ENCODE measurements around the gene CLCN2.

The CLCN2 gene

DNA sequence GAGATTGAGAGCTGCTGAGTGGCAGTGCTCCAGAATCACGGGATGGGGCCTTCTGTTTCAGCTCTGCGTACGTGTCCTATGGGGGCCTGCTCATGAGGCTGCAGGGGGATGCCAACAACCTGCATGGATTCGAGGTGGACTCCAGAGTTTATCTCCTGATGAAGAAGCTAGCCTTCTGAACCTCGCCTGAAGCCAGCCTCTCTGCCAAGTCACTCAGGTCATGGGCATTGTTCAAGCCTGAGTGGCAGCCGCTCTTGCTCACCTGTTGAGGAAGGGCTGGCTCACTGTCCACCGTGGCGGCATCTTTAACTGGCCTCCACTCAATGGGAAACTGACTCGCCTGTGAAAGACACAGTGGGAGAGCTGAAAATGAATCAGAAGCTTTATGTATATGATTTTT lies 6.7 kb upstream of the CLCN2 start:
- TF ChIP-seq TAF1 (IDR thresholded peaks at IDR 0.05; ENCODE audit: borderline replicate concordance, low read depth, low read length): no peak
- no peak for TF ChIP-seq POLR2A (IDR thresholded peaks at IDR 0.05; ENCODE audit: low read depth, low read length)
- no peak for TF ChIP-seq POLR2AphosphoS5 (IDR thresholded peaks at IDR 0.05; ENCODE audit: low read depth, low read length)
- DNase-seq (ENCODE audit: insufficient read length) (no peak), FAIRE-seq (no peak)

DNA sequence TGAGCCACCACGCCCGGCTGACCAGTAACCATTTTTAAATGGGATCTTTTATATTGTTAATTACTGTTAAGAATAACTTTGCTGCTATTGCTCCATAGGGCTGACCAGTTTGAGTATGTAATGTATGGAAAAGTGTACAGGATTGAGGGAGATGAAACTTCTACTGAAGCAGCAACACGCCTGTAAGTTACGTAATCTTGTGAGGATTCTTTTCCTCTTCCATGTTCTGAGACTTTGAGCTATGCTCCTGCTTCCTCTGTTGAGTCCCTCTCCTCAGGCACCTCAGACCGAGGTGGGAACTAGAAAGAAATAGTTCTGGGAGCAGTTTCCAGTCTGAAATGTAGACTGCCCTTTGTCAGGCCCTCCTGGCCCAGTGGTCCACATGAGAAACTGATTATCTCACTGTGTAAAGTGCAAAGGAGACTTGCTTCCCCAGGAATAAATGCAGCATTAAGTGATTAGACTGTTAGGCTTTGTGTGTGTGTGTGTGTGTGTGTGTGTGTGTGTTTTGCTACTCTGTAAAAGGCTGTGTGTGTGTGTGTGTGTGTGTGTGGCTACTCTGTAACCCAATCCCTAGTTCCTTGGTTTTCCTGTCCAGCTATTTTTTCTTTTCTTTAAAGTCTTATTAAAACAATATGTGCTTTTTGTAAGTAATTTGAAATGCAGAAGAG lies 5.3 kb upstream of the CLCN2 start:
- DNase-seq (ENCODE audit: insufficient read length): no peak
- no peak for FAIRE-seq
- no peak for TF ChIP-seq POLR2A (IDR thresholded peaks at IDR 0.05; ENCODE audit: low read depth, low read length)
- no peak for TF ChIP-seq POLR2AphosphoS5 (IDR thresholded peaks at IDR 0.05; ENCODE audit: low read depth, low read length)
- TF ChIP-seq TAF1 (IDR thresholded peaks at IDR 0.05; ENCODE audit: borderline replicate concordance, low read depth, low read length): no peak

DNA sequence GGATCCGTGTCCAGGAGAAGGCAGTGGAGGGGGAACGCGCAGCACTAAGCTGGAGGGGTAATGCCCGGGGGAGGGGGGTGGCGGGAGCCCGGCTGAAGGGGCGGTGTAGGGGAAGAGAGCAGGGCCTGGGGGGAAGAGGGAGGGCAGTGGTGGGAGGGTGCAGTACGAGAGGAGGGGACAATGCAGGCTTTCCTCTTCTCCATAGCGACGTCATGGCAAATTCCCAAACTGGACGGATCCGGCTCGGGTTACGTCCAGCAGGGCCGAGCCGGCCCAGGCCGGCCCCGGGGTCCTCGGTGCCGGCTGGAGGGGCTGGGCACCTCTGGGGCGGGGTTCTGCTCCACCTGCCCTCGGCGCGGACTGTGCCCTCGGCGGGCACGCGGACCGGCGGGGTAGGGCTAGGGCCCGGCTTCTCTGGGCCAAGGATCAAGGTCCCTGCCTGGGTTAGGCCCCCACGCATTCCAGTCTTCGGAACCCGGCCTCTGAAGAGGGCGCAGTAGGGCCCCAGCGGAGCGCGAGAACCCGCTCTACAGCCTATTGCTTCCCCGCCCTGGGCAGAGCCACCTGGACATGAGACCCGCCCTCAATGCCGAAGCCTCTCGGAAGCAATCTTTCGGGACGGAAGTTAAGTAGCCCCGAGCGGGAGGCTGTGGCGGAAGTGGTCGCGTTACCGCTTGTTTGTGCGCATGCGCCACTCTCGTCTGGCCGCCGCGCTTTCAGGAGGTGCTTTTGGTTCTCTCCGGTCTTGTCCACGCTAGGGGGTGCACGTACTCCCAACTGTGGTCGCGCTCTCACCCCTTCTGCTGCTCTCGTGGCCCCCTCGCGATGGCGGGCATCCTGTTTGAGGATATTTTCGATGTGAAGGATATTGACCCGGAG lies 1.5 kb upstream of the CLCN2 start:
- TF ChIP-seq POLR2AphosphoS5 (IDR thresholded peaks at IDR 0.05; ENCODE audit: low read depth, low read length) (peak; percentile 80), POLR2A (IDR thresholded peaks at IDR 0.05; ENCODE audit: low read depth, low read length) (peak; percentile 79; the same call in 1 of the 2 replicates), TAF1 (IDR thresholded peaks at IDR 0.05; ENCODE audit: borderline replicate concordance, low read depth, low read length) (peak; percentile 76; the same call in 1 of the 2 replicates)
- FAIRE-seq (peak; percentile 99), DNase-seq (ENCODE audit: insufficient read length) (peak; percentile 91)

DNA sequence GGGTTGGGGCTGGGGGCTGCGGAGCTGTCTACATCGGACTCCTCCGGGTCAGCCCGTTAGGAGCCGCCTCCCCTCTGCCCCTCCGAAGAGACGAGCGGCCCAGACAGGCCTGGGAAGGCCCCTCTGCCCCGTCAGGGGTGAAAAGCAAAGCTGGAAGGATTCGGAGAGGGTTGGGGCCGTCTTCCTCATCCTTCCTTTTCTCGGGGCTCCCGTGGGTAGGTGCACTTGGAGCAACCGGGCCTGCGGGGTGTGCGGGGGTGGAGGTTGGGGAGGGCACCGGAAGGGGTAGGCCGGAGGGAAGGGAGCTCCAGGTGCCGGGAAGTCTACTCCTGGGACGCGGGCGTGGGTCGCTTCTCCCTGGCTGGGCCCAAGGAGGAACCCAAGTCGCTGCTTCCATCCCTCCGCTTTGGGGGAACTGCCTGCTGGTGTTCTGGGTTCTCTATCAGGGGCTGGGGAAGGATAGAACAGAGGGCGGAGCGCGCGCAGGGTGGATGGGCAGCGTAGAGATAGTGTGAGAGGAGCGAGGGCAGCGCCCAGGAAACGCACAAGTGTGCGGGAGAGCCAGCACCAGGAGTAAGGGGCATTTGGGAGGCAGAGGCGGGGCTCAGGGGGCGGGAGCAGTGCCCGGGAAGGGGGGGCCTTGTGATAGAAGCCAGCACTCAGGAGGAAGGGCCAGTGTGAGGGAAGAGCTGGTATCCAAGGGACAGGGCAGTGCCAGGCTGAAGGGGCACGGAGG lies 695 bp upstream of the CLCN2 start:
- no peak for DNase-seq (ENCODE audit: insufficient read length)
- no peak for FAIRE-seq
- TF ChIP-seq TAF1 (IDR thresholded peaks at IDR 0.05; ENCODE audit: borderline replicate concordance, low read depth, low read length) (peak; percentile 28; the same call in 1 of the 2 replicates), POLR2AphosphoS5 (IDR thresholded peaks at IDR 0.05; ENCODE audit: low read depth, low read length) (no peak)

DNA sequence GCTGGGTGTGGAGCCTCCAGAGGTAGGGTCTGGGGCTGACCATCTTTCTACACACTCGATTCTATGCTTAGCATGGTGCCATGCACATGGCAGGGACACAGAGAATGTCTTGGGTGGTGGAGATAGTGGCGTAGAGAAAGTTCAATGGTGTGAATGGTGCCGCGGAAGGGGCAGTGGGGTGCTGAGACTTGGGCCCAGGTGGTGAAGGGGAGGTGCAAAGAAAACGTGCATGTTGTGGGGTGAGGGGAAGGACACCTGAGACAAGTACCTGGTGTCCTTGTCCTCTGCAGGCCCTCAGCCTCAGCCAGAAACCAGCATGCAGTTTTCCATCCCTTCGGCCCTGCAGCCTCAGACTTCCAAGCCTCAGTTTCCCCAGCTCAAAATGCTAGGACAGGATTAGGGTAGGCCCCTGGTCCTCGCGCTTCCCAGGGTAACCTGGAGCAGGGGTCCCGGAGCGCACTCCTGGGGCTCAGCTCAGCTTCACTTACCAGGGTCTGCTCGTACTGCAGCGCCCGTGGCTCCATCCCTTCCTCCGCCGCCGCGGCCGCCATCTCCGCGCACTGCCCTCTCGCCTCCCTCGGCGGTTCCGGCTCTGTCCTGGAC lies 375 bp downstream of the CLCN2 start:
- FAIRE-seq (peak; percentile 14), DNase-seq (ENCODE audit: insufficient read length) (no peak)
- no peak for TF ChIP-seq POLR2AphosphoS5 (IDR thresholded peaks at IDR 0.05; ENCODE audit: low read depth, low read length)
- TF ChIP-seq POLR2A (IDR thresholded peaks at IDR 0.05; ENCODE audit: low read depth, low read length): no peak
- no peak for TF ChIP-seq TAF1 (IDR thresholded peaks at IDR 0.05; ENCODE audit: borderline replicate concordance, low read depth, low read length)

DNA sequence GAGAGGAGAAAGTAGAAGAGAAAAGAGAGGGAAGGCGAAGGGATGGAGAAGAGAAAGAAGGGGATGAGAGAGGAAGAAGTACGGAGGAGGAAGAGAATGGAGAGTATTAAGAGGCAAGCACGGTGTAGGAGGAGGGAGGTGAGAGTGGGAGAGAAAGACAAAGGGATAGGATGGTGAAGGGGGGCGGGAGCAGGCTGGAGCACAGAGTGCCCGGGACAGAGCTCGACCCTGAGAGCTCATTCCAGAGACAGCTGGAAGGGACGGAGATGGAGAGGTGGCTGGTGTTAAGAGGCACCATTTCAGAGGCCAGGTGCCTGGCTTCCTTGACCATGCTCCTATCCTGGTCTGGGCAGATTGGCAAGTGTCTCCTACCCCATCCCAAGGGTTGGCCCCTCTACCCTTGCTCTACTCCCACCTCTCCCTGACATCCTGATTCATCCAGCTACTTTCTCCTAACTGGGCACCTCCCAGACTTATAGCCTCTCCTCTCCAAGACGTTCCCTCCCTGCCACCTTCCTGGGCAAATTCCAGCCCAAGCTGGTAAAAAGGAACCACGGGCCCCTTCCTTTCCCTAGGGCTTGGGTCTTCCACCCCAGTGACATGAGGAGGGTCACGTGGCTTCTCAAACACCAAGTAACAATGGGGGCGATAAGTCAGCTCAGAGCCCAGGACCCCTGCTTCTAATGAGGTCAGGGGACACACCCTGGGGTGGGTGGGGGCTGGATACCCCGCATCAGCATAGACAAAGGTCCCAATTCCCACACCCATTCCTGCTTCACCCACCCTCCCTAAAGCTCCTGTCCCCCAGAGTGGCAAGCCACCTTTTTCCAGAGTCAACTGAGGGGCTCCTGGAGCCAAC lies 1.1 kb downstream of the CLCN2 start:
- TF ChIP-seq POLR2A (IDR thresholded peaks at IDR 0.05; ENCODE audit: low read depth, low read length) (no peak), POLR2AphosphoS5 (IDR thresholded peaks at IDR 0.05; ENCODE audit: low read depth, low read length) (no peak), TAF1 (IDR thresholded peaks at IDR 0.05; ENCODE audit: borderline replicate concordance, low read depth, low read length) (no peak)
- FAIRE-seq (no peak), DNase-seq (ENCODE audit: insufficient read length) (no peak)

DNA sequence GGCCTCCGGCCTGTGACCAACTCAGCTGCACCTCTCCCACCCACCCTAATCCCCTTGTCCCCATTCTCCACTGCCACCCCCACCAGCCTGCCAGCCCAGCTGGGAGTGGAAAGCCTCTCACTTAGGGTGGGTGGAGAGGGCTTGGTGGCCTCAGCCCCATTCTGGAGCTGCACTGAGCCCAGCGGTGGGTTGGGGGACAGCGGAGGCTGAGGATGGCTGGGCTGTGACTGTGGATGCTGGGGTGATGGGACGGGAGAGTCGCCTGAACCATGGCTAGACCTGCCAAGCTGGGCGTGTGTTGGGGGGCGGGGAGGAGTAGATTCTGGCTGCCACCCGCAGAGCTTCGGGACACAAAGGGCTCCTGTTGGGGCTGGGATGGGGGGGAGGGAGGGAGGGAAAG lies 1.8 kb downstream of the CLCN2 start:
- DNase-seq (ENCODE audit: insufficient read length): no peak
- no peak for TF ChIP-seq POLR2A (IDR thresholded peaks at IDR 0.05; ENCODE audit: low read depth, low read length)
- no peak for TF ChIP-seq TAF1 (IDR thresholded peaks at IDR 0.05; ENCODE audit: borderline replicate concordance, low read depth, low read length)
- no peak for TF ChIP-seq POLR2AphosphoS5 (IDR thresholded peaks at IDR 0.05; ENCODE audit: low read depth, low read length)
- FAIRE-seq: no peak

DNA sequence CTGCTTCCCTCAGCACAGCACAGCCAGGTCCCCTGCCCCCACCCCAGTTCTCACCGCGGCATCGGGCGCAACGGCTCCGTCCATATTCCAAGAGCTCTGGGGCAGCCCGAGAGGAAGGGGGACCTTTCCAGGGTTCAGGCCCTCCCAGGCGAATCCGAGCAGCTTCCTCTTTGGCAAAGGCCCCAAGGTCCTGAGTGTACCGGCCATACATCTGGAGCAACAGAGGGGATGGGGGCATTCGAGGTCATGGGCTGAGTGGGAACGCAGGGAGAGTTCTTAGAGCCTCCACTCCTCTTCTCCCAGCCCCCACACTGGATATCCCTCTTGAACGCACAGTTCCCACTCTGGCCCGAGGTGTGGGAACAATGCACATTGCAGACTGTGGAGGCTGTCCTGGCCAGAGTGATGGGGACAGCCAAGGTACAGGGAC lies 2.5 kb downstream of the CLCN2 start:
- TF ChIP-seq POLR2AphosphoS5 (IDR thresholded peaks at IDR 0.05; ENCODE audit: low read depth, low read length) (no peak), POLR2A (IDR thresholded peaks at IDR 0.05; ENCODE audit: low read depth, low read length) (no peak), TAF1 (IDR thresholded peaks at IDR 0.05; ENCODE audit: borderline replicate concordance, low read depth, low read length) (no peak)
- FAIRE-seq: no peak
- DNase-seq (ENCODE audit: insufficient read length): no peak

DNA sequence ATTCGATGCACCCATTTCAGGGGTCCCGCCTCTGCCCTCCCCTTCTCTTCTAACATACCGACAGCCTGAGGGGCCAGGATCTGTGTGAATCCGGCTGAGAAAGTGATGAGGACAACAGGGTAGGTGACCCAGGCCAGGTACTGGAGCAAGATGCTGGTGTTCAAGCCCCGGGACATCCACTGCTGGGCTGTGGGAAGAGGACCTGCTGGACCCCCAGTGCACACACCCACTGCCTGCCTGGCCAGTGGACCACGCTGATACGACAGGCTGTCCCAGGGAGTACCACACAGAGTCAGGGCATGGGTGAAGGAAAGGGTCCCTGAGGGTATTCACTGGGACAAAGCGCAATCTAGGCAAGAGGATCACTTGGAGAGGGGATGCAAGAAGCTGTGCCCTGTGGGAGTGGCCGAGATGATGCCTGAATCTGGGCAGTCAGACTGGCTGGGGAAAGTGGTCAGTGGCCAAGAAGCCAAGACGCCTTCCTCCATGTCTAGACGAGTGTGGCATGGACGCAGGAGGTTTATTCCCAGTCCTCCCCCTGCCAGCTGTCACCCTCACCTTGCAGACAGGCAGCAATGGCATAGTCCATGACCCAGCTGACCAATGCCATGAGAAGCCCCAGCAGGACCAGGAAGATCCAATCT lies 3.2 kb downstream of the CLCN2 start:
- TF ChIP-seq POLR2AphosphoS5 (IDR thresholded peaks at IDR 0.05; ENCODE audit: low read depth, low read length): no peak
- no peak for TF ChIP-seq TAF1 (IDR thresholded peaks at IDR 0.05; ENCODE audit: borderline replicate concordance, low read depth, low read length)
- no peak for TF ChIP-seq POLR2A (IDR thresholded peaks at IDR 0.05; ENCODE audit: low read depth, low read length)
- FAIRE-seq: no peak
- DNase-seq (ENCODE audit: insufficient read length): no peak
